Nasal cavity respiratory epithelium epithelial cell of viscerocranial mucosa (primary cell): ENCODE data around the gene TEPSIN. TPM values are rescaled to one million over a fixed set of nuclear protein-coding genes. Genes with fewer than 3 reads are reported as not detected.

Experiments used
- total RNA-seq: library from RNA; depleted of rRNA; stranded (reverse); fragments of >200 nt; gene quantifications from 2 replicates; pipeline ENCODE4 v1.2.3, GENCODE V29; 2014

TEPSIN gene, protein sequence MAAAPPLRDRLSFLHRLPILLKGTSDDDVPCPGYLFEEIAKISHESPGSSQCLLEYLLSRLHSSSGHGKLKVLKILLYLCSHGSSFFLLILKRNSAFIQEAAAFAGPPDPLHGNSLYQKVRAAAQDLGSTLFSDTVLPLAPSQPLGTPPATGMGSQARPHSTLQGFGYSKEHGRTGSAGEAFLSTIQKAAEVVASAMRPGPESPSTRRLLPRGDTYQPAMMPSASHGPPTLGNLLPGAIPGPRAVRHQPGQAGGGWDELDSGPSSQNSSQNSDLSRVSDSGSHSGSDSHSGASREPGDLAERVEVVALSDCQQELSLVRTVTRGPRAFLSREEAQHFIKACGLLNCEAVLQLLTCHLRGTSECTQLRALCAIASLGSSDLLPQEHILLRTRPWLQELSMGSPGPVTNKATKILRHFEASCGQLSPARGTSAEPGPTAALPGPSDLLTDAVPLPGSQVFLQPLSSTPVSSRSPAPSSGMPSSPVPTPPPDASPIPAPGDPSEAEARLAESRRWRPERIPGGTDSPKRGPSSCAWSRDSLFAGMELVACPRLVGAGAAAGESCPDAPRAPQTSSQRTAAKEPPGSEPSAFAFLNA
- total RNA-seq = 5.8 and 11.3 TPM in 2 replicates

DNA sequence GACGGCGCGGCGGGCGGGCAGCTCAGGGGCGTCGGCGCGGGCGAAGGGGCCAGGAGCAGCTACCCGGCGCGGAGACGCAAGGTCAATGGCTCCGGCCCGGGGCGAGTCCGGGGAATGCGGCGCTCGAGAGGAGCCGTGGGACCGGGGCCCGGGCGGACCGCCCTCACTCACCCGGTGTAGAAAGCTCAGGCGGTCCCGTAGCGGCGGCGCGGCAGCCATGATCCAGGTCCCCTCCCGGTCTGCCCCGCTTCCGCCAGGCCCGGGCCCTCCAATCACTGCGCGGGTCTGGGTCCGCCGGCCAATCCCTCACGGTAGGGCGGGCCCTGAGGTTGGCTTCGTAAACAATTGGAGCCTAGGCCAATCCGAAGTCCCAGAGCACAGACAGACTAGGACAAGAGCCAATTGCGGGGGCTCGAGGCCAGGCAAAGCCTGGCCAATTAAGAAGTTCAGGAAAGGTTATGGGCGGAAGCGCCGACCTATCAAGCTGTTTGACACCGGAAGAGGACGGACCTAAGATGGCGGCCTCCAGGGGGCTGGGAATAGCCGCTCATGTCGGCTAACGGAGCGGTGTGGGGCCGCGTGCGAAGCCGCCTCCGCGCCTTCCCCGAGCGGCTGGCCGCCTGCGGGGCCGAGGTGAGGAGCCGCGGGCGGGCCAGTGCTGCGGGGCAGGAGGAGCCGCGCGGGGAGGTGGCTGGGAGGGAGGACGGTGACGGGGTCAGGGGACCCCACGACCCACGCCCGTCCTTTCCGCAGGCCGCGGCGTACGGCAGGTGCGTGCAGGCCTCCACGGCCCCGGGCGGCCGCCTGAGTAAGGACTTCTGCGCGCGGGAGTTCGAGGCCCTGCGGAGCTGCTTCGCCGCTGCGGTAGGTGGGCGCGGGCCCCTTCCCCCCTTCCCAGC is at the start of gene TEPSIN, which contains the start of gene NDUFAF8:
TEPSIN (minus strand) TSS at position 241 of the 899 bp plus-strand sequence; CDS start at position 219, 22 bp downstream.
NDUFAF8 (plus strand) TSS at position 504 of the 899 bp plus-strand sequence; CDS start at position 550, 46 bp downstream.

DNA sequence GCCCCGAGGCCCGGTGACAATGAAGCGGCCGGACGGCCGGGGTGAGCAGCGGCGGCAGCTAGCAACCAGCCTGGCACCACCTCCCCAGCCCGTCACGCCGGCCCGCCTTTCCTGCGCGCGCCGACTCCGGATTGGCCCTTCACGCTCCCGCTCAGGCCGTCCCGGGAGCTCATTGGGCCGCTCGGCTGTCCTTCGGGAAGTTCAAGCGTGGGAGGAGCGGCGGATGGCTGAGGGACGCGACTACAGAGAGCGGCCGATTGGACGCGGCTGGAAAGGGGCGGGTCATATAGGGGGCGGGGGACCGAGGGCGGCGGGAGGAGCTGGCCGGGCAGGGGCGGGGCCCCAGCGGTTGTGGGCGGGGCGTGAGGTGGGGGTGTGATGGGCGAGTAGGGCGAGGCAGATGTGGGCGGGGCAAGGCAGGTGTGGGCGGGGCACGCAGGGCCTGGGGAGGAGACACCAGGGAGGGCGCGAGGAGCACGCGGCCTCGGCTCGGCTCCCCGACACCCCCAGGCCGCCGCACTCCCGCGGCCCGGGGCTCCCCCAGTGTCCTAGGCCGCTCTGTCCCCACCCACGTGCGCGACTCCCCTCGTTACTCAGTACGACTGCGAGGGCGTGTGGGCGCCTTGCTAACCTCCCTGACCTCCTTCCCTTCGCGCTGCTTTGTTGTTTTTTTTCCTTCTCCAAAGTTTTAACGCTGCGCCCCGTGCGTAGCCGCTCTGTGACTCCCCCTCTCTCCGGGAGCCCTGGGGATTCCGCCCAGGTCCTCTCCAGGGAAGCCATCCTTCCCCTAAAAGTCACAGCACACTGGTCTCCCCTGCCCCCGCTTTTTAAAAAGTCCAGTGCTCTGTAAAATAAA is 15.7 kb downstream of the TEPSIN start, which contains the start of gene CEP131:
CEP131 (minus strand) TSS at position 60 of the 856 bp plus-strand sequence. CDS start 2,909 bp downstream, outside the sequence.

Other genes with a start within 250 kb of the TEPSIN start
- 5.5 and 11.5 TPM in 2 replicates for gene CHMP6, start 247.2 kb downstream of the TEPSIN start, total RNA-seq
- gene BAIAP2, start 203.9 kb downstream of the TEPSIN start, total RNA-seq = 36.2 and 94.8 TPM in 2 replicates
- not detected in 2 replicates for gene PVALEF, start 73.5 kb downstream of the TEPSIN start, total RNA-seq
- gene AATK, start 72.8 kb downstream of the TEPSIN start, total RNA-seq = 0.34 and 0.64 TPM in 2 replicates
- 7.5 and 12.0 TPM in 2 replicates for gene CEP131, start 16.1 kb downstream of the TEPSIN start, total RNA-seq
- gene NDUFAF8, start 263 bp upstream of the TEPSIN start, total RNA-seq = 31.7 and 57.4 TPM in 2 replicates
- 35.2 and 81.4 TPM in 2 replicates for gene SLC38A10, start 56.3 kb upstream of the TEPSIN start, total RNA-seq
- 0.68 and 7.5 TPM in 2 replicates for gene BAHCC1, start 156.4 kb upstream of the TEPSIN start, total RNA-seq